IMR-90 (cell line): ENCODE results near the gene CD86.

Source experiments
- MAZ ChIP-seq: IDR thresholded peaks from 2 replicates; pipeline ENCODE4 v1.6.1; 2012; ENCODE audit warnings: low read depth, mild to moderate bottlenecking, low read length, improper control_type of control experiment, moderate library complexity, borderline replicate concordance
- MXI1 ChIP-seq: IDR thresholded peaks from 2 replicates; pipeline ENCODE4 v1.6.1; 2012; ENCODE audit warnings: low read depth, mild to moderate bottlenecking, low read length, moderate library complexity, borderline replicate concordance
- POLR2A ChIP-seq: IDR thresholded peaks from 2 replicates; pipeline ENCODE4 v1.6.1; 2012; ENCODE audit warnings: mild to moderate bottlenecking, low read depth, low read length
- TF ChIP-seq, protein P1 (sequence below): conservative IDR thresholded peaks from 2 replicates; pipeline ENCODE4 v1.5.1; 2012; ENCODE audit warnings: mild to moderate bottlenecking, low read depth, low read length, improper control_type of control experiment

GRCh38 chr3:122146466-122146865 is 91.3 kb downstream of the CD86 start:
- TF ChIP-seq POLR2A = no peak
- TF ChIP-seq, protein P1, sequence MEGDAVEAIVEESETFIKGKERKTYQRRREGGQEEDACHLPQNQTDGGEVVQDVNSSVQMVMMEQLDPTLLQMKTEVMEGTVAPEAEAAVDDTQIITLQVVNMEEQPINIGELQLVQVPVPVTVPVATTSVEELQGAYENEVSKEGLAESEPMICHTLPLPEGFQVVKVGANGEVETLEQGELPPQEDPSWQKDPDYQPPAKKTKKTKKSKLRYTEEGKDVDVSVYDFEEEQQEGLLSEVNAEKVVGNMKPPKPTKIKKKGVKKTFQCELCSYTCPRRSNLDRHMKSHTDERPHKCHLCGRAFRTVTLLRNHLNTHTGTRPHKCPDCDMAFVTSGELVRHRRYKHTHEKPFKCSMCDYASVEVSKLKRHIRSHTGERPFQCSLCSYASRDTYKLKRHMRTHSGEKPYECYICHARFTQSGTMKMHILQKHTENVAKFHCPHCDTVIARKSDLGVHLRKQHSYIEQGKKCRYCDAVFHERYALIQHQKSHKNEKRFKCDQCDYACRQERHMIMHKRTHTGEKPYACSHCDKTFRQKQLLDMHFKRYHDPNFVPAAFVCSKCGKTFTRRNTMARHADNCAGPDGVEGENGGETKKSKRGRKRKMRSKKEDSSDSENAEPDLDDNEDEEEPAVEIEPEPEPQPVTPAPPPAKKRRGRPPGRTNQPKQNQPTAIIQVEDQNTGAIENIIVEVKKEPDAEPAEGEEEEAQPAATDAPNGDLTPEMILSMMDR = no peak
- TF ChIP-seq MXI1 = no peak
- TF ChIP-seq MAZ = no peak
